Measurements from ENCODE around the gene ANKS3. TPM values are rescaled to one million over a fixed set of nuclear protein-coding genes. Genes with fewer than 3 reads are reported as not detected.

The ANKS3 gene
- total RNA-seq, 2 experiments from 2014 or later, result 17.6 to 21.7 TPM

- Histone ChIP-seq H4K20me1 (ENCODE audit: insufficient read depth, low read length) (no peaks in the 10 kb centered on the region), H3K4me3 (ENCODE audit: low read depth, low read length, poor library complexity, severe bottlenecking) (no peak overlapping the region), H3K4me2 (ENCODE audit: low read length) (no peak overlapping the region), H3K79me2 (ENCODE audit: insufficient read depth, low read depth, low read length) (no peaks in the 10 kb centered on the region), H2AFZ (ENCODE audit: low read length) (no peak overlapping the region), H3K4me1 (ENCODE audit: insufficient read depth, low read length, poor library complexity, severe bottlenecking) (no peaks in the 10 kb centered on the region), H3K36me3 (ENCODE audit: insufficient read depth, low read length) (no peaks in the 10 kb centered on the region), H3K9me3 (ENCODE audit: low read length) (no peaks in the 10 kb centered on the region), H3K9me2 (ENCODE audit: insufficient read depth, low read length) (no peaks in the 10 kb centered on the region), H3K27ac (ENCODE audit: low read depth, low read length, poor library complexity, severe bottlenecking) (no peak overlapping the region)
- BruUV-seq (replicated peaks), result no TSS peak
- no peak for TF ChIP-seq CTCF (conservative IDR thresholded peaks at IDR 0.05; ENCODE audit: low read length)
- no peak for TF ChIP-seq EZH2phosphoT487 (IDR thresholded peaks at IDR 0.05; ENCODE audit: borderline replicate concordance, low read depth, low read length)
- ChIA-PET POLR2A (interaction anchor here (0.6 kb wide), 1 partner anchor 10 kb away, joined by 4 read pairs; no protein-coding TSS in a partner anchor), CTCF (ENCODE audit: unreplicated experiment) (no interaction called here)
- intact Hi-C loops (cut with micrococcal nuclease; ENCODE audit: unreplicated experiment), result no loop called here
- no peak for DNase-seq (ENCODE audit: low spot score)
These were observed 54.8 kb downstream of the ANKS3 start for GRCh38 chr16:4679156-4679849.

GRCh38 chr16:4678596-4678995, 55.5 kb downstream of the ANKS3 start:
- no peaks in the 10 kb centered on the region for H3K36me3 ChIP-seq (ENCODE audit: insufficient read depth, low read length)
- H3K4me1 ChIP-seq (ENCODE audit: insufficient read depth, low read length, poor library complexity, severe bottlenecking), result no peaks in the 10 kb centered on the region
- ChIA-PET POLR2A (no interaction called here), CTCF (ENCODE audit: unreplicated experiment) (no interaction called here)
- intact Hi-C loops (cut with micrococcal nuclease; ENCODE audit: unreplicated experiment), result no loop called here
- H2AFZ ChIP-seq (ENCODE audit: low read length), result no peak overlapping the region
- TF ChIP-seq CTCF (conservative IDR thresholded peaks at IDR 0.05; ENCODE audit: low read length), result no peak
- TF ChIP-seq EZH2phosphoT487 (IDR thresholded peaks at IDR 0.05; ENCODE audit: borderline replicate concordance, low read depth, low read length), result no peak
- no TSS peak for BruUV-seq (replicated peaks)
- no peaks in the 10 kb centered on the region for H3K9me3 ChIP-seq (ENCODE audit: low read length)
- no peak for DNase-seq (ENCODE audit: low spot score)
- no peaks in the 10 kb centered on the region for H3K79me2 ChIP-seq (ENCODE audit: insufficient read depth, low read depth, low read length)
- no peaks in the 10 kb centered on the region for H4K20me1 ChIP-seq (ENCODE audit: insufficient read depth, low read length)
- H3K9me2 ChIP-seq (ENCODE audit: insufficient read depth, low read length), result no peaks in the 10 kb centered on the region
- H3K4me2 ChIP-seq (ENCODE audit: low read length), result no peak overlapping the region
- H3K4me3 ChIP-seq (ENCODE audit: low read depth, low read length, poor library complexity, severe bottlenecking), result no peak overlapping the region
- H3K27ac ChIP-seq (ENCODE audit: low read depth, low read length, poor library complexity, severe bottlenecking), result no peak overlapping the region

GRCh38 chr16:4677994-4678393, 56.1 kb downstream of the ANKS3 start:
- Histone ChIP-seq H3K79me2 (ENCODE audit: insufficient read depth, low read depth, low read length) (no peaks in the 10 kb centered on the region), H3K4me1 (ENCODE audit: insufficient read depth, low read length, poor library complexity, severe bottlenecking) (no peaks in the 10 kb centered on the region), H3K9me2 (ENCODE audit: insufficient read depth, low read length) (no peaks in the 10 kb centered on the region), H3K36me3 (ENCODE audit: insufficient read depth, low read length) (no peaks in the 10 kb centered on the region), H3K4me2 (ENCODE audit: low read length) (no peak overlapping the region), H3K27ac (ENCODE audit: low read depth, low read length, poor library complexity, severe bottlenecking) (no peak overlapping the region), H3K4me3 (ENCODE audit: low read depth, low read length, poor library complexity, severe bottlenecking) (no peak overlapping the region), H4K20me1 (ENCODE audit: insufficient read depth, low read length) (no peaks in the 10 kb centered on the region), H2AFZ (ENCODE audit: low read length) (no peak overlapping the region), H3K9me3 (ENCODE audit: low read length) (no peaks in the 10 kb centered on the region)
- DNase-seq (ENCODE audit: low spot score), result no peak
- POLR2A ChIA-PET, result no interaction called here
- CTCF ChIA-PET (ENCODE audit: unreplicated experiment), result no interaction called here
- no TSS peak for BruUV-seq (replicated peaks)
- no peak for TF ChIP-seq CTCF (conservative IDR thresholded peaks at IDR 0.05; ENCODE audit: low read length)
- intact Hi-C loops (cut with micrococcal nuclease; ENCODE audit: unreplicated experiment), result no loop called here
